ENCODE results near the gene SMG6. TPM values are rescaled to one million over a fixed set of nuclear protein-coding genes. Genes with fewer than 3 reads are reported as not detected.
"Not testable (repeated sequence)": the region's sequence is repeated elsewhere in the genome, so short reads cannot be mapped to it uniquely, and the experiment has no call there.

Gene SMG6
- total RNA-seq, 1 donor from 2014 or later, result 58.7 TPM

GRCh38 chr17:2266045-2266864 is 37.3 kb downstream of the SMG6 start:
- ATAC-seq (no peak), DNase-seq (ENCODE audit: low spot score) (no peak)
- intact Hi-C loops (cut with DNase I), result no loop called here

- ATAC-seq; intact Hi-C loops (cut with DNase I); DNase-seq (ENCODE audit: low spot score): not testable (repeated sequence)
Observed at GRCh38 chr17:2265166-2265565, 38.4 kb downstream of the SMG6 start.

DNA sequence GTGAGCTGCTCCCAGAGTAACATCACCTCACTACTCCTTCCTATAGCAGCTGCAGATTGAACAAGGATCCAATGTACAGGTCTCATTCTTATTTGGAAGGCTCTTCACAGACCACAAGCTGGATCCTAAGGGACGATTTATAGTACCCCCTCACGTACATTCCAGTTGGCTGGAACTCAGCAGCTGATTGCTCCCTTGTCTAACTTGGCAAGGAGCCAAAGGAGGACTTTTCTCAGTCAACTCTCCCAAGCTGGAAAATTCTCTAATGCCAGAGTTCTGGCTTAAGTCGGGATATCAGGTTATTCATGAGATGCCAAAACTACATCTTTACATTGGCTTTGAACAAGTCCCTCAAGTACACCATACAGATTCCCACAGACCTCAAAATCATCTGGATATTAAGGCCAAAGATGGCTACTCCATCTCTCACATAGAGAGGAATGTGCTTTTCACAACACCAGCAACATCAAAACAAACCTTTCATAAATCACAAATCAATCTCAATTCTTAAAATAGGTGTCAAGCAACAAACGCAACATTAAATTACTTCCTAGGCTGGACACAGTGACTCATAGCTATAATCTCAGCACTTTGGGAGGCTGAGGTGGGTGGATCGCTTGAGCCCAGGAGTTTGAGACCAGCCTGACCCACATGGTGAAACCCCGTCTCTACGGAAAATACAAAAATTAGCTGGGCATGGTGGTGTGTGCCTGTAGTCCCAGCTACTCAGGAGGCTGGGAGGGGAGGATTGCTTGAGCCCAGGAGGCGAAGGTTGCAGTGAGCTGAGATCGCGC is 39.3 kb downstream of the SMG6 start:
- ATAC-seq, result peak; percentile 30
- intact Hi-C loops (cut with DNase I), result no loop called here

GRCh38 chr17:2263183-2264066 is 40.2 kb downstream of the SMG6 start:
- no peak for DNase-seq (ENCODE audit: low spot score)
- peak; percentile 69 for ATAC-seq
- intact Hi-C loops (cut with DNase I), result no loop called here

More for the DNA sequence above, 39.3 kb downstream of the SMG6 start:
- DNase-seq (ENCODE audit: low spot score), result no peak

DNA sequence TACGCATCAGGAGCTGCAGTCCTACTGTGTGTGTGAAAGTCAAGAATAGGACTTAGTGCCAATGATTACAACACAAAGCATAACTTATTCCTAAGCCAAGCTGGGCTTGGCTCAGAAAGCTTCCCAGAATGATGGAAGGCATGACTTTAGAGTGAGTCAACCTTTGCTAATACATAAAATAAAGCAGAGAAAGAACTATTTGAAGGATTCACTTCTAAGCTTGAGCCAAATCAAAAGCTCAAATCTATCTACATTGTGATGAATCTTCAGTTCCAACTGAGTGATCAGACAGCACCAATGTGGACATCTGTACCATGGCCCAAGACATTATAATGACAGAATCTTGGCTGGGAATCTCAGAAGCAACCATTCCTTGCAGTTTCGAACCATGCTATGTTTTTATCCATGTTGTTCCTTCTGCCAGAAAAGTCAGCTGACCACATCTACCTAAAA is 41.4 kb downstream of the SMG6 start:
- intact Hi-C loops (cut with DNase I), result no loop called here
- DNase-seq (ENCODE audit: low spot score) (no peak), ATAC-seq (peak; percentile 64)

- intact Hi-C loops (cut with DNase I), result no loop called here
- ATAC-seq (no peak), DNase-seq (ENCODE audit: low spot score) (no peak)
Observed at GRCh38 chr17:2259769-2260536, 43.6 kb downstream of the SMG6 start.

DNA sequence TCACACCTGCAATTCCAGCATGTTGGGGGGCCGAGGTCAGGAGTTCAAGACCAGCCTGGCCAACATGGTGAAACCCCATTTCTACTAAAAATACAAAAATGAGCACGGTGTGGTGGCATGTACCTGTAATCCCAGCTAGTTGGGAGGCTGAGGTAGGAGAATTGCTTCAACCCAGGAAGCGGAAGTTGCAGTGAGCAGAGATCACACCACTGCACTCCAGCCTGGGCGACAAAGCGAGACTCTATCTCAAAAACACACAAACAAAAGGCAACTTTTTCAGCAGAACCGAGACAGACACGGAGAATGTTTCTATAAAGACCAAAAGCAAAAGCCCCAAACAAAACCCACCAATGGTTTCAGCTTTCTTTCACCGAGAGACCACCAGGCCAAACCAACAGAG is 44.8 kb downstream of the SMG6 start:
- DNase-seq (ENCODE audit: low spot score); intact Hi-C loops (cut with DNase I); ATAC-seq: not testable (repeated sequence)

DNA sequence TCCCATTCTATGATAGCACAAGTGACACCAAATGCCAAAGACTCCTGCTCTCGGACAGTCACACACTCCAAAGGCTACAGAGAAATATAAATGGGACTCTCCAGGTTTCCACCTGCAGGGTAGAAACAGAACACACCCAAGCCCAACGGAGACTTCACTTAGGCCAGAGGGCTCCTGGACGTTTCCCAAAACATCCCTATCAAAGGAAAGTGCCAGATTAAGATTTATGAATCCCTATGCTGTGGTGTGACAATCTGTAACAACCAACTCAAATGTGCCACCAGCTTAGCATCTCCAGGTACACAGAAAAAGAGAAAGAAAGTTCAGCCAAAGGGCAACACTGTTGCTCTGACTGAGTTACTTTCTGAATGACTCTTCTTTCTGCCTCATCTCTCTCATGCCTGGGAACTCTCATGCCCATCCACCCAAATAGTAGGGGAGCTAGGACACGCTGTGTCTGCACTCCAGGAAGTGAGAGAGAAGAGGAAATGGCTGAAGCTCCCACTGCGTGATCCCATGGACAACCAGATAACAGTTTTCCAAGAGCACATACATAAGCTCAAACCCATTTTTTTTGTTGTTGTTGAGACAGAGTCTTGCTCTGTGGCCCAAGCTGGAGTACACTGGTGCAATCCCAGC is 49.7 kb downstream of the SMG6 start:
- intact Hi-C loops (cut with DNase I), result no loop called here
- ATAC-seq (no peak), DNase-seq (ENCODE audit: low spot score) (no peak)

- DNase-seq (ENCODE audit: low spot score) (no peak), ATAC-seq (no peak)
- intact Hi-C loops (cut with DNase I), result no loop called here
Observed at GRCh38 chr17:2253362-2253761, 50.2 kb downstream of the SMG6 start.

GRCh38 chr17:2251098-2251497 is 52.5 kb downstream of the SMG6 start:
- intact Hi-C loops (cut with DNase I), result no loop called here
- ATAC-seq, result no peak
- DNase-seq (ENCODE audit: low spot score), result no peak

DNA sequence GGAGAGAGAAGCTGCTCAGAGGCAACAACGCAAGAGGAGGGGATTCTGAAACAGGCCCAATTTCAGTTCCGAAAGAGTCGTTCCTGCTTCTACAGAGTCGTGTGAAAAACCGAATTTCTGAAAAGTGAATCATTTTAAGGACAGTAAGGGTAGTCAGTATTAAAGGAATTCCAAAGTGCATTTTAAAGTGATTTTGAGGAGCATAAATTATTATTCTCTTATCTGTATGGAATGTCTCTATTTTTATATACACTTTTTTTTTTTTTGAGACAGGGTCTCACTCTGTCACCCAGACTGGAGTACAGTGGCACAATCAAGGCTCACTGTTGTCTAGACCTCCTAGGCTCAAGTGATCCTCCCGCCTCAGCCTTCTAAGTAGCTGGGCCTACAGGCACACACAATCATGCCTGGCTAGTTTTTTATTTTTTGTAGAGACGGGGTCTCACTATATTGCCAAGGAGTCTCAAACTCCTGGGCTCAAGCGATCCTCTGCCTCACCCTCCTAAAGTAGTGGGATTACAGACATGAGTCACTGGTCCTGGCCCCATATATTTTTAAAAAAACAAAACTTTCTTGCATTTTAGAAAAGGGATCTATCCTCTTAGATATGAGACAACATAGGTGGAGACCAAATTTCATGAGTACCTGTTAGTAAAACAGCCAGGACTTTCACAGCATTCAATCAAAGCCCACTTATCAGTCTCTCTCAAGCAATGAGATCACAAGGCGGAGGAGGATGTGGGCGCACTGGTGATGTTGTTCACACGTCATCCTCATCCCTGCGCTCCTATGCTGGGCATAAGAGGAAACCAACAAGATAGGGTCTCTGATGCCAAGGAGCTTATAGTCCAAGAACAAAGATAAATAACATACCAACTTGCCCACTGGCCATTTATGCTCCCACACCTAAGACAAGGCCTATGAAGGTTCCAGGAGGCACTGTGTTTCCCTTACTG is 53.2 kb downstream of the SMG6 start:
- intact Hi-C loops (cut with DNase I), result no loop called here
- no peak for DNase-seq (ENCODE audit: low spot score)
- ATAC-seq, result no peak

DNA sequence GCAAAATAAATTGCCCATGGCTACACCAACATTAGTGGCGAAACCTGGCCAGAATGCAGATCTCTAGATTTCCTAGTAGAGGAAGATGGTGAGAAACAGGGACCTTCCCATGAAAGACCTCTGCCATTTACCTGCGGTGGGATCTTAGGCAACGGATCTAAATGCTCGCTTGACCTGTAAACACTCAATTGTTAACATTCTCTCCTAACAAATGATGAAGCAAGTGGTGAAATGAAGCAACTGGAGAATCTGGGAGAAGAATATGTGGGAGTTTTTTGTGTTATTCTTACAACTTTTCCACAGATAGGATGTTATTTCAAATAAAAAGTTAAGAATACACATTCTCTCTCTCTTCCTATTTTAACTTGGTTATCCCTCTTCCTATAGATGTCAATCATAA is 56.6 kb downstream of the SMG6 start:
- no peak for DNase-seq (ENCODE audit: low spot score)
- intact Hi-C loops (cut with DNase I), result no loop called here
- no peak for ATAC-seq

GRCh38 chr17:2244545-2245525 is 58.8 kb downstream of the SMG6 start:
- ATAC-seq, result peak; percentile 94
- intact Hi-C loops (cut with DNase I), result loop anchor here (2.0 to 5.0 kb wide), 2 partner anchors 190 to 338 kb away; partner anchors contain the start of gene HIC1
- peak; percentile 94 for DNase-seq (ENCODE audit: low spot score)

DNA sequence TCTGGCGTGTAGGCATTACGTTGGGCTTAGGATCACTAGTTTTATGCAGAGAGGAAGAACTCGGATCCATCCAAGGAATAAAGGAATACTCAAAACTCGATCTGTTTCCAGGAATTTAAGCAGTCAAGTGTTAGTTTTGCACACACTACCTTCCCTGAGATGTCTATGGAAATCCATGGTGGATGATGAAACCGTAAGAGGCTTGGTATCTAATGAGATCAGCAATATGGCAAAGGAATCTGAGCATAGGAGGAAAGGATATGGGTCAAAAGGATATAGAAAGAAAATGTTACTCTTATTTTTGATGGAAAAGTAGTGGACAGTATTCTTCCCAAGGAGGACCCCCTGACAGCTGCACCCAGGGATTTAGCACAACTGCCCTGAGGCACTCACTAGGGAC is 59.6 kb downstream of the SMG6 start:
- ATAC-seq (peak; percentile 1), DNase-seq (ENCODE audit: low spot score) (no peak)
- intact Hi-C loops (cut with DNase I), result loop anchor here (2.0 to 5.0 kb wide), 2 partner anchors 189 to 337 kb away; partner anchors contain the start of gene HIC1

DNA sequence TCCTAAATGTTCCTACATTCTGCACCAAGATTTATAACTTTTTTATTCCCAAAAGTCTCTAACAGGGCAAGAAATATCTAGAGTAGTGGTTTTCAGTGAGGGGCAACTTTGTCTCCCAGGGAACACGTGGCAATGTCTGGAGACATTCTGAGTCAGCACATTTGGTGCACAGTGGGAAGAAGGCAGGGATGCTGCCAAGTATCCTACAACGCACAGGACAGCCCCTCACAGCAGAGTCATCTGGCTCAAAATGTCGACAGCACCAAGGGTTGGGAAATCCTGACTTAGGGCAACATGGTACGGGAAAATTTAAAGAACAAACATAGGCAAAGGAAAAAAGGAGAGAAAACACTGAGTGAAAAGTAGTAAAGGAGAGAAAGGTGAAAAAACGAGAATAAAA is 61.8 kb downstream of the SMG6 start:
- intact Hi-C loops (cut with DNase I), result loop anchor here (5.0 kb wide), 1 partner anchor 335 kb away; no protein-coding TSS in a partner anchor
- ATAC-seq, result no peak
- DNase-seq (ENCODE audit: low spot score), result no peak
